Measurements from ENCODE around the gene C11orf91. TPM values are rescaled to one million over a fixed set of nuclear protein-coding genes. Genes with fewer than 3 reads are reported as not detected.

Gene C11orf91
- total and polyA plus RNA-seq, 2 of the 4 experiments (the other 2 are of a cell fraction) = 0.10 TPM; not detected in 1

DNA sequence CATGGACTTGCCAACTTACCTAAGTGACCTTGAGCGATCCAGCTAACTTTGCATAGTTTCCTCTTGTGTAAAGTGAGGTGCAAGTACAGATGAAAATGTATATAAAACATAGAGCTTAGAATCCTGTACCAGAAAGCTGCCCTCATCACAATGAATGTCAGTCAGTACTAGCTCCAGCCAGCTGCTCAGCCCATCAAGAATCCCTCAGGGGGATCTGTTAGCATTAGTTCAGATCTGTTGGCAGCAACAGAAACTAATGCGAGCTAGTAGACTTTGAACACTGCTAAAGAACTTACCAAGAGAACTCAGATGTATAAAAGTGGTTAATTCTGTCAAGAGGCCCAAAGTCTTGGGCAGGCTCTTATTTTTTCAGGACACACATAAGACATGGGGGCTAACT is 6.3 kb upstream of the C11orf91 start:
- Histone ChIP-seq H3K9ac (ENCODE audit: low read depth, low read length) (no peak overlapping the region), H2AFZ (replicated peaks; ENCODE audit: low read length, poor library complexity) (no peak overlapping the region), H4K5ac (ENCODE audit: low read depth, low read length) (no peak overlapping the region), H3K4me2 (ENCODE audit: low read depth, low read length) (no peak overlapping the region), H3K9me1 (ENCODE audit: insufficient read depth, low read length) (peaks cover 41% of the 10 kb centered on the region), H2AK9ac (replicated peaks; ENCODE audit: low read depth, low read length, poor library complexity) (no peak overlapping the region), H4K20me1 (ENCODE audit: insufficient read depth, low read length) (peaks cover 15% of the 10 kb centered on the region; the same call in 1 of the 2 replicates), H3K36me3 (ENCODE audit: control insufficient read depth, insufficient read depth, low read length) (peaks cover 32% of the 10 kb centered on the region), H3K14ac (replicated peaks; ENCODE audit: low read depth, low read length) (peak overlapping the region; percentile 16; the same call in 1 of the 2 replicates), H4K8ac (ENCODE audit: low read depth in 2 of 2, low read length in 2 of 2) (no peak overlapping the region; a peak in 1 of 4 replicates), H3K4me3 (ENCODE audit: insufficient read depth, low read depth, low read length) (no peak overlapping the region), H2BK120ac (ENCODE audit: low read depth, low read length) (no peak overlapping the region), H3K79me1 (ENCODE audit: low read depth in 1 of 2, low read length in 2 of 2) (peaks cover 40 to 88% of the 10 kb centered on the region in 2 experiments; a peak in 3 of 4 replicates), H2BK15ac (ENCODE audit: low read depth, low read length) (no peak overlapping the region), H3K56ac (ENCODE audit: extremely low read depth, insufficient read depth, low read length) (no peak overlapping the region), H3K18ac (ENCODE audit: low read depth, low read length) (no peak overlapping the region; the same call in 1 of the 2 replicates), H2AK5ac (ENCODE audit: low read depth, low read length) (no peak overlapping the region), H3K23ac (ENCODE audit: low read depth, low read length) (no peak overlapping the region), H2BK20ac (ENCODE audit: low read depth, low read length) (no peak overlapping the region), H3K27ac (ENCODE audit: insufficient read depth, low read length) (peak overlapping the region; percentile 3; the same call in 1 of the 2 replicates), H4K91ac (ENCODE audit: insufficient read depth, low read depth, low read length) (no peak overlapping the region), H3K4me1 (ENCODE audit: control insufficient read depth, insufficient read depth, low read length) (peaks cover 22% of the 10 kb centered on the region), H3K9me3 (ENCODE audit: control insufficient read depth, insufficient read depth, low read length) (no peaks in the 10 kb centered on the region), H3K4ac (ENCODE audit: low read depth, low read length) (0 out of 2 replicates have a peak overlapping the region, but pooled peaks have one; percentile 4), H2BK5ac (ENCODE audit: low read depth, low read length, poor library complexity, severe bottlenecking) (peak overlapping the region; percentile 24), H3K27me3 (ENCODE audit: control insufficient read depth, insufficient read depth, low read length) (no peaks in the 10 kb centered on the region)
- no peak for ATAC-seq (ENCODE audit: low read depth)
- TF ChIP-seq NFE2L2 (IDR thresholded peaks at IDR 0.05; ENCODE audit: low read depth, low read length) (no peak), FOS (IDR thresholded peaks at IDR 0.05; ENCODE audit: low read depth, low read length) (no peak), ELK1 (IDR thresholded peaks at IDR 0.05; ENCODE audit: borderline replicate concordance, low read depth, low read length) (no peak), CHD1 (IDR thresholded peaks at IDR 0.05; ENCODE audit: low read depth, low read length) (no peak), MAFK (IDR thresholded peaks at IDR 0.05; ENCODE audit: low read depth, low read length) (no peak), MXI1 (IDR thresholded peaks at IDR 0.05; ENCODE audit: borderline replicate concordance, low read depth, low read length) (no peak), BHLHE40 (IDR thresholded peaks at IDR 0.05; ENCODE audit: low read depth, low read length) (no peak), CEBPB (IDR thresholded peaks at IDR 0.05; ENCODE audit: low read depth, low read length) (no peak), SMC3 (IDR thresholded peaks at IDR 0.05; ENCODE audit: low read depth, low read length) (no peak), POLR2A (IDR thresholded peaks at IDR 0.05; ENCODE audit: low read depth, low read length) (no peak), RFX5 (IDR thresholded peaks at IDR 0.05; ENCODE audit: low read depth, low read length) (no peak), RCOR1 (IDR thresholded peaks at IDR 0.05; ENCODE audit: insufficient replicate concordance, low read length) (no peak), RAD21 (IDR thresholded peaks at IDR 0.05; ENCODE audit: low read length) (no peak), MAZ (IDR thresholded peaks at IDR 0.05; ENCODE audit: borderline replicate concordance, low read depth, low read length) (no peak)
- TF ChIP-seq, protein P1, sequence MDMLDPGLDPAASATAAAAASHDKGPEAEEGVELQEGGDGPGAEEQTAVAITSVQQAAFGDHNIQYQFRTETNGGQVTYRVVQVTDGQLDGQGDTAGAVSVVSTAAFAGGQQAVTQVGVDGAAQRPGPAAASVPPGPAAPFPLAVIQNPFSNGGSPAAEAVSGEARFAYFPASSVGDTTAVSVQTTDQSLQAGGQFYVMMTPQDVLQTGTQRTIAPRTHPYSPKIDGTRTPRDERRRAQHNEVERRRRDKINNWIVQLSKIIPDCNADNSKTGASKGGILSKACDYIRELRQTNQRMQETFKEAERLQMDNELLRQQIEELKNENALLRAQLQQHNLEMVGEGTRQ (IDR thresholded peaks at IDR 0.05; ENCODE audit: low read depth, low read length) = no peak
- TF ChIP-seq, protein P2, sequence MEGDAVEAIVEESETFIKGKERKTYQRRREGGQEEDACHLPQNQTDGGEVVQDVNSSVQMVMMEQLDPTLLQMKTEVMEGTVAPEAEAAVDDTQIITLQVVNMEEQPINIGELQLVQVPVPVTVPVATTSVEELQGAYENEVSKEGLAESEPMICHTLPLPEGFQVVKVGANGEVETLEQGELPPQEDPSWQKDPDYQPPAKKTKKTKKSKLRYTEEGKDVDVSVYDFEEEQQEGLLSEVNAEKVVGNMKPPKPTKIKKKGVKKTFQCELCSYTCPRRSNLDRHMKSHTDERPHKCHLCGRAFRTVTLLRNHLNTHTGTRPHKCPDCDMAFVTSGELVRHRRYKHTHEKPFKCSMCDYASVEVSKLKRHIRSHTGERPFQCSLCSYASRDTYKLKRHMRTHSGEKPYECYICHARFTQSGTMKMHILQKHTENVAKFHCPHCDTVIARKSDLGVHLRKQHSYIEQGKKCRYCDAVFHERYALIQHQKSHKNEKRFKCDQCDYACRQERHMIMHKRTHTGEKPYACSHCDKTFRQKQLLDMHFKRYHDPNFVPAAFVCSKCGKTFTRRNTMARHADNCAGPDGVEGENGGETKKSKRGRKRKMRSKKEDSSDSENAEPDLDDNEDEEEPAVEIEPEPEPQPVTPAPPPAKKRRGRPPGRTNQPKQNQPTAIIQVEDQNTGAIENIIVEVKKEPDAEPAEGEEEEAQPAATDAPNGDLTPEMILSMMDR (conservative IDR thresholded peaks at IDR 0.05; ENCODE audit: low read depth, low read length) = no peak
- no TSS peak for BruUV-seq (replicated peaks)
- dilution Hi-C loops (cut with HindIII; ENCODE audit: low sequenced_read_pairs, unreplicated experiment) (no loop called here), in situ Hi-C loops (cut with MboI; ENCODE audit: low sequenced_read_pairs) (no loop called here), intact Hi-C loops (cut with micrococcal nuclease) (no loop called here)
- CTCF ChIA-PET = interaction anchor here (1.3 kb wide), 1 partner anchor 9 kb away, joined by 6 read pairs; no protein-coding TSS in a partner anchor
- POLR2A ChIA-PET (ENCODE audit: unreplicated experiment) = no interaction called here
- DNase-seq = no peak
- WGBS, 2 experiments (ENCODE audit: extremely low coverage in 2 of 2, insufficient read length in 1 of 2) = 88% methylated on average over 1 of the region's 2 CpGs; no CpG with 5 or more reads in 1 of the 2 experiments

Measured in IMR-90 (cell line).